Hematopoietic multipotent progenitor cell treated with erythropoietin and hydrocortisone succinate and interleukin-3 and kit ligand, for 6 days (in vitro differentiated cells): ENCODE results near the gene ZRANB3.
A peak's percentile ranks its signal among the peaks of the same experiment; 100 is the strongest.
"Not testable (repeated sequence)": the region's sequence is repeated elsewhere in the genome, so short reads cannot be mapped to it uniquely, and the experiment has no call there.

Source experiments
- DNase-seq: peaks from one replicate; pipeline ENCODE4 v3.0.0-alpha.2; 2015

Gene ZRANB3

GRCh38 chr2:135318808-135319207 lies 212.2 kb downstream of the ZRANB3 start:
- no peak for DNase-seq

GRCh38 chr2:135317375-135317774 lies 213.6 kb downstream of the ZRANB3 start:
- DNase-seq: no peak

GRCh38 chr2:135311962-135312361 lies 219.1 kb downstream of the ZRANB3 start:
- no peak for DNase-seq

- peak; percentile 20 for DNase-seq
These were observed 219.8 kb downstream of the ZRANB3 start for GRCh38 chr2:135311268-135311667.

- DNase-seq: no peak
These were observed 226.3 kb downstream of the ZRANB3 start for GRCh38 chr2:135304694-135305093.

- peak; percentile 16 for DNase-seq
These were observed 231.3 kb downstream of the ZRANB3 start for GRCh38 chr2:135299658-135300244.

GRCh38 chr2:135299165-135299564 lies 231.9 kb downstream of the ZRANB3 start:
- DNase-seq: no peak

GRCh38 chr2:135287121-135287520 lies 243.9 kb downstream of the ZRANB3 start:
- not testable (repeated sequence) for DNase-seq

GRCh38 chr2:135285391-135285790 lies 245.6 kb downstream of the ZRANB3 start:
- no peak for DNase-seq

- no peak for DNase-seq
These were observed 249.6 kb downstream of the ZRANB3 start for GRCh38 chr2:135281379-135281778.

GRCh38 chr2:135279209-135279608 lies 251.8 kb downstream of the ZRANB3 start:
- DNase-seq: no peak

GRCh38 chr2:135276525-135276924 lies 254.5 kb downstream of the ZRANB3 start:
- DNase-seq: no peak

- no peak for DNase-seq
These were observed 260.0 kb downstream of the ZRANB3 start for GRCh38 chr2:135271006-135271405.

GRCh38 chr2:135265960-135266490 lies 265.0 kb downstream of the ZRANB3 start:
- no peak for DNase-seq

- DNase-seq: no peak
These were observed 271.9 kb downstream of the ZRANB3 start for GRCh38 chr2:135259123-135259522.

GRCh38 chr2:135258193-135258592 lies 272.8 kb downstream of the ZRANB3 start:
- no peak for DNase-seq

GRCh38 chr2:135257383-135258090 lies 273.5 kb downstream of the ZRANB3 start:
- no peak for DNase-seq

GRCh38 chr2:135256531-135257260 lies 274.3 kb downstream of the ZRANB3 start:
- DNase-seq: no peak

GRCh38 chr2:135255208-135255607 lies 275.8 kb downstream of the ZRANB3 start:
- DNase-seq: no peak

- DNase-seq: no peak
These were observed 278.1 kb downstream of the ZRANB3 start for GRCh38 chr2:135252805-135253458.

GRCh38 chr2:135248611-135249010 lies 282.4 kb downstream of the ZRANB3 start:
- DNase-seq: no peak

- DNase-seq: no peak
These were observed 284.2 kb downstream of the ZRANB3 start for GRCh38 chr2:135246711-135247270.

- no peak for DNase-seq
These were observed 285.9 kb downstream of the ZRANB3 start for GRCh38 chr2:135245071-135245470.
